ENCODE data around the gene CCDC170. TPM values are rescaled to one million over a fixed set of nuclear protein-coding genes. Genes with fewer than 3 reads are reported as not detected.

The CCDC170 gene
- total RNA-seq, 6 donors from 2014 or later: 1.7 to 28.3 (median 5.2) TPM

DNA sequence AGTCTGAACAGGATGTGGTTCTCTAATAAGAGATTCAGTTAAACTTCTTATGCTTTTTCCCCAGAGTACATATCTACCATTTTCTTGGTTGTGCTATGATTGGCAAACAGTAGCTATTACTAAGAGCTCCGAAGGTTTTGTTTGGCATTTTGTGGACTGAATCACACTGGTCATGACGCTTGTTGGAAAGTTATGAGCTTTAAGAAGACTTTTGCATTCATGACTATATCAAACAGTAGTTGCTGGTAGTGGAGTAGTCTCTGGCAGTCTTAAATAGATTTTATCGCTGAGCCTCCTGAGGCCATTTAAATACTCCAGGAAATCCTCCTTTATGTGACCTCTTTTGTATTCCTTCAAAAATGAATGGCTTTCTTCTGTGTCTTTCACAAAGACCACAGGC is 40.8 kb downstream of the CCDC170 start:
- Histone ChIP-seq H3K4me3 (no peak overlapping the region), H3K4me1 (no peaks in the 10 kb centered on the region), H3K36me3 (no peaks in the 10 kb centered on the region), H3K9me3 (peaks cover 0 to 3% (median under 1%) of the 10 kb centered on the region in 4 donors), H3K27me3 (no peaks in the 10 kb centered on the region), H3K27ac (no peak overlapping the region)
- ATAC-seq (ENCODE audit: low FRiP score in 2 of 2): no peak
- 86 to 91% methylated on average over 3 of the region's 3 CpGs for WGBS, 2 donors
- no peak for TF ChIP-seq EP300 (IDR thresholded peaks at IDR 0.05)
- no peak for TF ChIP-seq POLR2A (IDR thresholded peaks at IDR 0.05)
- DNase-seq: no peak

DNA sequence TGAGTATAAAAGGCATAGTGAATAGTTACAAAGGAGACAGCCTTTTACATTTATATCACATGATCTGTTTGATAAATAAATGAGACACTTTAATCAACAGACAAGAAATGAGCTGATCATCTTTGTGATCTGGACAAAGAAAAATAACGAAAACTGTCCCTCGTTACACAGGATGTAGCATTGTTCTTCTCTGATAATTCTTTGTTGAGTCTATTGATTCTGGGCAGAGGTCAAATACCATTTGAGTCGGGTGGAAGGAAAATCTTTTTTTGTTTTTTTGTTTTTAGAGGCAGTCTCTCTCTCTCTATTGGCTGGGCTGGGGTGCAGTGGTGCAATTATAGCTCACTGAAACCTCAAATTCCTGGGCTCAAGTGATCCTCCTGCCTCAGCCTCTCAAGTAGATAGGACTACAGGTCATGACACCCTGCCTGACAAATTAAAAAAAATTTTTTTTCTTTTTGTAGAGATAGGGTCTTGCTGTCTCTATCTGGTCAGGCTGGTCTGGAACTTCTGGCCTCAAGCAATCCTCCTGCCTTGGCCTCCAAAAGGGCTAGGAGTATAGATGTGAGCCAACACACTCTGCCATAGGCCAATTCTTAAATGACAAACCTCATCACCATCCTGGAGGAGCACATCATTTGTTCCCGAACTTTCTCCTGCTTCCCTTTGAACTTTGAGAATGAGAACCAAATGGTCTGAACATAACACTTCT is 41.8 kb downstream of the CCDC170 start:
- DNase-seq: no peak

DNA sequence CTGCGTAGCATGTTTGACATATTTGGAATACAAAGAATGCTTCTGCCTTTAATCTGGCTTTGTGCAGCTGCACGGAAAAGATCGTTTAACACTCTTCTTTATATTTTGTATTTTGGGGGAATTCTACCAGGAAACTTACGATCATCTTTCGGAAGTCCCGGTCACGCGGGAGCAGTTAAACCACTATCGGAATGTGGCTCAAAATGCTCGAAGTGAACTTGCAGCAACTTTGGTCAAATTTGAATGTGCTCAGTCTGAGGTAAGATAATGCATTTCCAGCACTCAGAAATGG is 42.3 kb downstream of the CCDC170 start:
- 94 to 95% methylated on average over 10 of the region's 10 CpGs for WGBS, 2 donors
- peaks cover 0 to 11% (median 8%) of the 10 kb centered on the region in 4 donors for H3K9me3 ChIP-seq
- DNase-seq: no peak
- no peak for TF ChIP-seq POLR2A (IDR thresholded peaks at IDR 0.05)
- no peak for TF ChIP-seq EP300 (IDR thresholded peaks at IDR 0.05)
- TF ChIP-seq, protein P1, sequence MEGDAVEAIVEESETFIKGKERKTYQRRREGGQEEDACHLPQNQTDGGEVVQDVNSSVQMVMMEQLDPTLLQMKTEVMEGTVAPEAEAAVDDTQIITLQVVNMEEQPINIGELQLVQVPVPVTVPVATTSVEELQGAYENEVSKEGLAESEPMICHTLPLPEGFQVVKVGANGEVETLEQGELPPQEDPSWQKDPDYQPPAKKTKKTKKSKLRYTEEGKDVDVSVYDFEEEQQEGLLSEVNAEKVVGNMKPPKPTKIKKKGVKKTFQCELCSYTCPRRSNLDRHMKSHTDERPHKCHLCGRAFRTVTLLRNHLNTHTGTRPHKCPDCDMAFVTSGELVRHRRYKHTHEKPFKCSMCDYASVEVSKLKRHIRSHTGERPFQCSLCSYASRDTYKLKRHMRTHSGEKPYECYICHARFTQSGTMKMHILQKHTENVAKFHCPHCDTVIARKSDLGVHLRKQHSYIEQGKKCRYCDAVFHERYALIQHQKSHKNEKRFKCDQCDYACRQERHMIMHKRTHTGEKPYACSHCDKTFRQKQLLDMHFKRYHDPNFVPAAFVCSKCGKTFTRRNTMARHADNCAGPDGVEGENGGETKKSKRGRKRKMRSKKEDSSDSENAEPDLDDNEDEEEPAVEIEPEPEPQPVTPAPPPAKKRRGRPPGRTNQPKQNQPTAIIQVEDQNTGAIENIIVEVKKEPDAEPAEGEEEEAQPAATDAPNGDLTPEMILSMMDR (IDR thresholded peaks at IDR 0.05): no peak
- no peak for TF ChIP-seq POLR2AphosphoS5 (IDR thresholded peaks at IDR 0.05)
- no peak overlapping the region for H3K27ac ChIP-seq
- no peaks in the 10 kb centered on the region for H3K4me1 ChIP-seq
- H3K36me3 ChIP-seq: no peaks in the 10 kb centered on the region
- no peak for ATAC-seq (ENCODE audit: low FRiP score in 2 of 2)
- no peak overlapping the region for H3K4me3 ChIP-seq
- H3K27me3 ChIP-seq: no peaks in the 10 kb centered on the region

More for the DNA sequence above, 41.8 kb downstream of the CCDC170 start:
- no peak for TF ChIP-seq POLR2A (IDR thresholded peaks at IDR 0.05)
- no peak for TF ChIP-seq EP300 (IDR thresholded peaks at IDR 0.05)
- no peak for TF ChIP-seq POLR2AphosphoS5 (IDR thresholded peaks at IDR 0.05)
- TF ChIP-seq, protein P1 (IDR thresholded peaks at IDR 0.05): no peak
- ATAC-seq (ENCODE audit: low FRiP score in 2 of 2): no peak
- H3K27me3 ChIP-seq: no peaks in the 10 kb centered on the region
- H3K36me3 ChIP-seq: no peaks in the 10 kb centered on the region
- H3K27ac ChIP-seq: no peak overlapping the region
- no peaks in the 10 kb centered on the region for H3K4me1 ChIP-seq
- WGBS, 2 donors: 58 to 64% methylated on average over 4 of the region's 4 CpGs
- H3K4me3 ChIP-seq: no peak overlapping the region
- peaks cover 0 to 9% (median 7%) of the 10 kb centered on the region in 4 donors for H3K9me3 ChIP-seq

- Histone ChIP-seq H3K9me3 (peaks cover 0 to 11% (median 8%) of the 10 kb centered on the region in 4 donors), H3K4me1 (no peaks in the 10 kb centered on the region), H3K27me3 (no peaks in the 10 kb centered on the region), H3K36me3 (no peaks in the 10 kb centered on the region), H3K27ac (no peak overlapping the region), H3K4me3 (no peak overlapping the region)
- no peak for DNase-seq
- TF ChIP-seq EP300 (IDR thresholded peaks at IDR 0.05): no peak
- TF ChIP-seq POLR2A (IDR thresholded peaks at IDR 0.05): no peak
- TF ChIP-seq POLR2AphosphoS5 (IDR thresholded peaks at IDR 0.05): no peak
- TF ChIP-seq, protein P1 (IDR thresholded peaks at IDR 0.05): no peak
- ATAC-seq (ENCODE audit: low FRiP score in 2 of 2): no peak
These were observed 43.7 kb downstream of the CCDC170 start for GRCh38 chr6:151537556-151537955.

GRCh38 chr6:151539506-151540268 is 45.9 kb downstream of the CCDC170 start:
- TF ChIP-seq, protein P1 (IDR thresholded peaks at IDR 0.05): no peak
- TF ChIP-seq POLR2AphosphoS5 (IDR thresholded peaks at IDR 0.05) (no peak), EP300 (IDR thresholded peaks at IDR 0.05) (no peak), POLR2A (IDR thresholded peaks at IDR 0.05) (no peak)
- Histone ChIP-seq H3K36me3 (no peaks in the 10 kb centered on the region), H3K4me1 (no peaks in the 10 kb centered on the region), H3K4me3 (no peak overlapping the region), H3K27me3 (no peaks in the 10 kb centered on the region), H3K9me3 (peaks cover 0 to 11% (median 8%) of the 10 kb centered on the region in 4 donors), H3K27ac (no peak overlapping the region)
- 29 to 37% methylated on average over 1 of the region's 1 CpG for WGBS, 2 donors
- DNase-seq: no peak
- no peak for ATAC-seq (ENCODE audit: low FRiP score in 2 of 2)

Measured in upper lobe of left lung (tissue), 6 donors.